Central memory CD8-positive, alpha-beta T cell (primary cell): ENCODE measurements around the gene SDK2.
A peak's percentile ranks its signal among the peaks of the same experiment; 100 is the strongest.
"Not testable (repeated sequence)": the region's sequence is repeated elsewhere in the genome, so short reads cannot be mapped to it uniquely, and the experiment has no call there.

Experiments used
- ATAC-seq: fragments of 150-1000 bp; cut with Tn5 transposase; replicated peaks from 2 replicates; pipeline ENCODE4 v1.10.0; 2022; ENCODE audit warnings: mild to moderate bottlenecking, moderate FRiP score, moderate number of reproducible peaks; ENCODE audit not compliant: poor library complexity, severe bottlenecking; ENCODE audit errors: extremely low read depth
- DNase-seq, 2 donors: peaks; one replicate each; pipeline ENCODE4 v3.0.0; 2021; ENCODE audit warnings: low spot score in 2 of 2
- H3K27ac Mint-ChIP-seq: one replicate; pipeline ENCODE4 v1.8.0; 2022; ENCODE audit warnings: low read depth, mild to moderate bottlenecking, moderate library complexity, mixed read lengths
- H3K27me3 Mint-ChIP-seq: one replicate; pipeline ENCODE4 v1.8.0; 2022; ENCODE audit warnings: mixed read lengths
- H3K36me3 Mint-ChIP-seq: one replicate; pipeline ENCODE4 v1.8.0; 2022; ENCODE audit warnings: mild to moderate bottlenecking, moderate library complexity, mixed read lengths; ENCODE audit not compliant: insufficient read depth
- H3K4me1 Mint-ChIP-seq: one replicate; pipeline ENCODE4 v1.8.0; 2022; ENCODE audit warnings: mixed read lengths
- H3K4me3 Mint-ChIP-seq: one replicate; pipeline ENCODE4 v1.8.0; 2022; ENCODE audit warnings: mild to moderate bottlenecking, moderate library complexity, mixed read lengths
- H3K9me3 Mint-ChIP-seq: one replicate; pipeline ENCODE4 v1.8.0; 2022; ENCODE audit warnings: mixed read lengths

SDK2 gene

DNA sequence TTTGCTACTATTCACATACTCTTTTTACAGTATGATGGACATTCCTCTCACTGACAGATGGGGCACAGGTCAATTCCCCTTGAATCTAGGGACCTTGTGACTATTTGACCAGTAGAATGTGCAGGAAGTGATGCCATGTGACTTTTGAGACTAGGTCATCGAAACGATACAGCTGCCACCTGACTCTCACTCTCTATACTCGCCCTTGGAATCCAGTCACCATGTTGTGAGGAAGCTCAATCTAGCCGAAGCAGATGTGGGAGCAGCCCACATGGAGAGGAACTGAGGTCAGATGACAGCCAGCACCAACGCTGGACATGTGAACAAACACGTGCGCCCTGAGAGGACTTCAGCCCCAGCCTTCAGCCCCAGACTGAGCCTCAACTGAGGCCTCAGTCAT lies 184.3 kb downstream of the SDK2 start:
- H3K4me3 Mint-ChIP-seq, result no peak overlapping the region
- H3K27me3 Mint-ChIP-seq, result peaks cover 16% of the 10 kb centered on the region
- no peaks in the 10 kb centered on the region for H3K36me3 Mint-ChIP-seq
- no peak for DNase-seq
- no peak overlapping the region for H3K27ac Mint-ChIP-seq
- ATAC-seq, result no peak
- H3K9me3 Mint-ChIP-seq, result no peaks in the 10 kb centered on the region
- H3K4me1 Mint-ChIP-seq, result no peaks in the 10 kb centered on the region

GRCh38 chr17:73455767-73456166 lies 188.5 kb downstream of the SDK2 start:
- Mint-ChIP-seq H3K27me3 (peaks cover 9% of the 10 kb centered on the region), H3K36me3 (no peaks in the 10 kb centered on the region), H3K27ac (no peak overlapping the region), H3K9me3 (no peaks in the 10 kb centered on the region), H3K4me1 (no peaks in the 10 kb centered on the region), H3K4me3 (no peak overlapping the region)
- DNase-seq (no peak), ATAC-seq (no peak)

DNA sequence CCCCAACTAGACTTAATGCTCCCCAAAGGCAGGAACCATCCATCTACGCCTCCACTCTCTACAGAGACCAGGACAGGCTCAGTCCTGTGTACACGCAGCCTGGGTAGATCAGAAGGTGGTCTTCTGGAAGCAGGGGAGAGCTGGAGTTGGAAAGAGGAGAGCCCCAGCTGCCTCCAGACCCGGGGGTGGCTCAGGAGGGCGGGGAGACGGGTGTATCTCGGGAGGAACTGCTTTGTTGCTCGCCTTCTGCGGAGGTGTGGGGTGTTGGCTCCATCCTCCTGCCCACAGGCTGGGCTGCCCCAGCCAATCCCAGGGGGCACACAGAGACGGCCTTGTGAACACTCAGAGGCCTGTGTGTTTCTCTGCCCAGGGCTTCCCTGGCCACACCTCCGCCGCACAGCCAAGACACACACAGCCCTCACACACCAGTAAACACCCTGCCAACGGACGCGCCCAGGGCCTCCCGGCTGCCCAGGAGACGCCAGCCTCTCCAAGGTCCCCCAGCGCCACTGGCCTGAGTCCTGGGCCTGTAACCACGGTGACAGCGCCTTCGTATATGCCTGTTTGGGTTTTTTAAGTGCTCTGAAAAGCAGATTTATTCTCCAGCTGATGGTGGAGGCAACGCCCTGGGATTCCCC lies 189.1 kb downstream of the SDK2 start:
- Mint-ChIP-seq H3K4me1 (no peaks in the 10 kb centered on the region), H3K27me3 (peaks cover 15% of the 10 kb centered on the region), H3K9me3 (no peaks in the 10 kb centered on the region), H3K4me3 (no peak overlapping the region), H3K36me3 (no peaks in the 10 kb centered on the region), H3K27ac (no peak overlapping the region)
- no peak for DNase-seq
- no peak for ATAC-seq

- not testable (repeated sequence) for H3K36me3 Mint-ChIP-seq, H3K4me1 Mint-ChIP-seq, H3K4me3 Mint-ChIP-seq, H3K9me3 Mint-ChIP-seq, ATAC-seq, DNase-seq, H3K27ac Mint-ChIP-seq, H3K27me3 Mint-ChIP-seq
Observed at GRCh38 chr17:73453494-73453893, 190.8 kb downstream of the SDK2 start.

DNA sequence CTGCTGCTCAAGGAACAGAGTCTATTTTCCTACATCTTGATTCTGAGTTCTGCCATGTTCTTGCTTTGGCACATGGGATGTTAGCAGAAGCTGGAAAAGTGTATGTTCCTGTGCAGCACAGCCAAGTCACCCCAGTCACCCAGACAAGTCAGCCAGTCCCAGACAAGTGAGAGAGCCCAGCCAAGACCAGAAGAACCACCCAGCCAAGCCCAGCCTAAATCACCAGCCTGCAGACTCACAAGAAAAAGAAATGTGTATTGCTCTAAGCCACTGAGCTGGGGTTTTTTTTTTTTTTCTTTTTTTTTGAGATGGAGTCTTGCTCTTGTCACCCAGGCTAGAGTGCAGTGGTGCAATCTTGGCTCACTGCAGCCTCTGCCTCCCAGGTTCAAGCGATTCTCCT lies 191.2 kb downstream of the SDK2 start:
- Mint-ChIP-seq H3K27me3 (peaks cover 9% of the 10 kb centered on the region), H3K27ac (no peak overlapping the region), H3K4me1 (no peaks in the 10 kb centered on the region), H3K9me3 (no peaks in the 10 kb centered on the region), H3K4me3 (no peak overlapping the region), H3K36me3 (no peaks in the 10 kb centered on the region)
- DNase-seq (no peak), ATAC-seq (no peak)

- Mint-ChIP-seq H3K27me3 (peaks cover 9% of the 10 kb centered on the region), H3K4me3 (no peak overlapping the region), H3K36me3 (no peaks in the 10 kb centered on the region), H3K27ac (peak overlapping the region; percentile 5), H3K9me3 (no peaks in the 10 kb centered on the region), H3K4me1 (no peaks in the 10 kb centered on the region)
- no peak for ATAC-seq
- DNase-seq, result no peak
Observed at GRCh38 chr17:73452009-73452408, 192.2 kb downstream of the SDK2 start.

- no peaks in the 10 kb centered on the region for H3K4me1 Mint-ChIP-seq
Observed at GRCh38 chr17:73447319-73447718, 196.9 kb downstream of the SDK2 start.

DNA sequence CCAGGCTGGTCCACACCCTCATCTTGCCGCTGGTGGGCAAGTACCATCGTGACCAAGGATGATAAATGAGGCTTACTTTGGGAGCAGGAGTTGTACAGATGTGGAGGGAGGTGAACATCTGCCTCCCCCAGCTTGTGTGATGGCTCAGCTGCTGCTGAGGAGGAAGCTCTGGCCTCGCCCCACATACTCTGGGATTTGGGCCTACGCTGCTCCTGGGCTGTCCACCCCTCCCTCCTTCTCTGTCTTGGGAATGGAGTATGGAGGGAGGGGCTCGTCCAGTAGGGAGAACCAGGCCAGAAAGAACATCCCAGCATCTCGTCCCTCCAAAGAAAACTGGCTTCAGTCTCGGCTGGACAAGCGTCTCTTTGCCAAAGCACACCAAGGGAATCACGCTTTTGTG lies 197.6 kb downstream of the SDK2 start:
- H3K4me3 Mint-ChIP-seq, result no peak overlapping the region
- H3K27ac Mint-ChIP-seq, result no peak overlapping the region
- no peaks in the 10 kb centered on the region for H3K36me3 Mint-ChIP-seq
- ATAC-seq, result no peak
- peaks cover 22% of the 10 kb centered on the region for H3K27me3 Mint-ChIP-seq
- no peak for DNase-seq
- H3K9me3 Mint-ChIP-seq, result no peaks in the 10 kb centered on the region
- H3K4me1 Mint-ChIP-seq, result no peaks in the 10 kb centered on the region

More at GRCh38 chr17:73447319-73447718, 196.9 kb downstream of the SDK2 start:
- Mint-ChIP-seq H3K4me3 (no peak overlapping the region), H3K27ac (no peak overlapping the region), H3K36me3 (no peaks in the 10 kb centered on the region), H3K9me3 (no peaks in the 10 kb centered on the region), H3K27me3 (peaks cover 22% of the 10 kb centered on the region)
- ATAC-seq (no peak), DNase-seq (no peak)

DNA sequence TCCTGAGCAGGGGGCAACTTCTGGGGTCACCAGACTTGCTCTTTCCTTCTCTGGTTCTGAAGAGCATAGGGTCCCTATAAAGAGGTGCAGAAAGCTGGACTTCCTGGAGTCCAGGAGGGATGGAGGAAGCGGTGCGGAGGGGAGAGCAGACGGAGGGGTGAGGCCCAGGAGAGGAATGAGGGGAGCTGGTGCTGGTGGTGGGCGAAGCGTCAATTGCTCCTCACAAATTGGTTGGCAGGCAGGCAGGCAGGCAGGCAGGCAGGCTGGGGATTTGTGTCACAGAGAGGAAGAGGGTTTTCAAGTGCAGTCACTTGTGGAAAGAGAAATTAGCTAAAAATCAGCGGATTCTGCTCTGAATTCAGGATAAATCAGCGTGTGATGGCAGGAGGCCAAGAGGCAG lies 198.8 kb downstream of the SDK2 start:
- Mint-ChIP-seq H3K27ac (no peak overlapping the region), H3K27me3 (peaks cover 16% of the 10 kb centered on the region), H3K9me3 (no peaks in the 10 kb centered on the region), H3K36me3 (no peaks in the 10 kb centered on the region), H3K4me1 (no peaks in the 10 kb centered on the region), H3K4me3 (no peak overlapping the region)
- DNase-seq, result no peak
- no peak for ATAC-seq

GRCh38 chr17:73444021-73444420 lies 200.2 kb downstream of the SDK2 start:
- peaks cover 22% of the 10 kb centered on the region for H3K27me3 Mint-ChIP-seq
- ATAC-seq, result no peak
- H3K36me3 Mint-ChIP-seq, result no peaks in the 10 kb centered on the region
- DNase-seq, result no peak
- H3K27ac Mint-ChIP-seq, result no peak overlapping the region
- no peaks in the 10 kb centered on the region for H3K9me3 Mint-ChIP-seq
- H3K4me1 Mint-ChIP-seq, result no peaks in the 10 kb centered on the region
- H3K4me3 Mint-ChIP-seq, result no peak overlapping the region

- no peaks in the 10 kb centered on the region for H3K36me3 Mint-ChIP-seq
Observed at GRCh38 chr17:73439597-73439996, 204.6 kb downstream of the SDK2 start.

DNA sequence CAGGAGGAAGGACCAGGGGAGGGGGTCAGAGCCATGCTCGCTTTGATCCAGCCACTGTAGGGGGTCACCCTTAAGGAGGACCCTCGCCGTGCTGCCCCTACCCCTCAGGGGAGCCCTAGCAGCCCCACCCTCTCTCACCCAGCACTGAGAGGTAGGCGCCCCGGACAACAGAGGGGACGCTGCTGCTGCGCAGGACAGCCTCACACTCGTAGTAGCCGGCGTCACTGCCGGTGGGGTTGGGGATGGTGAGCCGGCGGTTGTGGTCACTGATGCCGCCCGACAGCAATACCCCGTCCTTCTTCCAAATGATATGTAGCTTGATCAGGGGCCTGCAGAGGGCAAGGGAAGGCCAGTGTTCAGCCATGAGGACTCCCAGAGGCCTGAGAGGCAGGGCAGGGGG lies 206.4 kb downstream of the SDK2 start:
- Mint-ChIP-seq H3K9me3 (no peaks in the 10 kb centered on the region), H3K27ac (no peak overlapping the region), H3K36me3 (no peaks in the 10 kb centered on the region), H3K4me3 (no peak overlapping the region), H3K27me3 (peaks cover 16% of the 10 kb centered on the region), H3K4me1 (no peaks in the 10 kb centered on the region)
- ATAC-seq (no peak), DNase-seq (no peak)

More at GRCh38 chr17:73439597-73439996, 204.6 kb downstream of the SDK2 start:
- no peaks in the 10 kb centered on the region for H3K4me1 Mint-ChIP-seq
- no peak overlapping the region for H3K27ac Mint-ChIP-seq
- peaks cover 28% of the 10 kb centered on the region for H3K27me3 Mint-ChIP-seq
- no peaks in the 10 kb centered on the region for H3K9me3 Mint-ChIP-seq
- H3K4me3 Mint-ChIP-seq, result no peak overlapping the region
- no peak for DNase-seq
- no peak for ATAC-seq

GRCh38 chr17:73436954-73437353 lies 207.3 kb downstream of the SDK2 start:
- no peak overlapping the region for H3K27ac Mint-ChIP-seq
- no peaks in the 10 kb centered on the region for H3K9me3 Mint-ChIP-seq
- H3K4me3 Mint-ChIP-seq, result no peak overlapping the region
- no peaks in the 10 kb centered on the region for H3K4me1 Mint-ChIP-seq
- H3K36me3 Mint-ChIP-seq, result no peaks in the 10 kb centered on the region
- DNase-seq (no peak), ATAC-seq (no peak)
- H3K27me3 Mint-ChIP-seq, result peaks cover 15% of the 10 kb centered on the region
